ENCODE results near the gene APLP2. TPM values are rescaled to one million over a fixed set of nuclear protein-coding genes. Genes with fewer than 3 reads are reported as not detected.
A peak's percentile ranks its signal among the peaks of the same experiment; 100 is the strongest.

The APLP2 gene
- total RNA-seq, 1 donor from 2014 or later, result 770 TPM

DNA sequence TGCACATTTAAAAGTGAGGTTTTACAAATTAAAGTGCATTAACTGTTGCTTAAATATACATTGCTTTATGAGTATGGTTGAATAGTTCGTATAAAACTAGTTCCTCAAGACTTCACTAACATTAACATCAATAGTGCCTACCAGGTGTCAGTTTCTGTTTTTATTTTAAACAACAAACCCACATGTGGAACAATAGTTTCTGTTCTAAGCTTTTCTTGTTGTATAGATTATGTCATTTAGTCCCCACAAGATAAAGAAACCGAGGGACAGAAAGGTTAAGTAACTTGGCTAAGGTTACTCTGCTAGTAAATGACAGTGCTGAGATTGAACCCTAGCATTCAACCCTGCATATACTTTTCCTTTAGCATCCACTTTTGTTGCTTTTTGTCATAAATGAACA is 48.5 kb downstream of the APLP2 start:
- no peak for DNase-seq (ENCODE audit: low read depth in 2 of 2)

DNA sequence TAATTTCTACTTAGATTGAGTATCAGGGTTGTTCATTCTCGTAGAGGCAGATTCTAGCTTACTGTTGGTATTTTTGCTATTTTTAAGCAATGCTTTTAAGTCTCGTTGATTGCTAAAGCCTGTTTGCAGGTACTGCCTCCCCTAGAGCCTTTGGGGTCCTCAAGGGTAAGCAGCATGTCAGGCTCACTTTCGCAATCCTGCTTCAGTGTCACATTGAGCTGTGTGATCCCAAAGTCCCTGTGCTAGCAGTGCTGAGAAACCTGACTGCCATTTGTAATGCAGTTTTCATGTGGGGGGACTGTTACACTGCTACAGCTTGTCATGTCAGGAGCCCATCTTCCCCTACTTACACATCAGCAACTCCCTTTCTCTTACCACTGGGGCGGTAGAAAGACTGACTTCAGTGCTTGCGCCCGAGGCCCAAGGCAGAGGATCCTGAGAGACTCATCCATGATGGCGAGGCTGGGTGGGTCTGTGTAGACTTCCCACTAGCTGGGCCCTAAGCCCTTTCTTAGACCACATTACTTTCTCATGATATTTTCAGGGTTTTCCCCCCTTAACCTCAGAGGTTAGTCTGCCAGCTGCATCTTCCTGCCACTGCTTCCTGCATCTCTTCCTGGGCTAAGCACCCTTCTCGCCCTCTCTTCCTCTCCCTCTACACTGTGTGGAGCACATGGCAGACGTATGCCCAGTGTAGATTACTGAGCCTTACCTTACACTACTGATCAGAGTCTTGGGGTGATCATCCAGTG is 49.1 kb downstream of the APLP2 start:
- DNase-seq (ENCODE audit: low read depth in 2 of 2), result no peak

DNA sequence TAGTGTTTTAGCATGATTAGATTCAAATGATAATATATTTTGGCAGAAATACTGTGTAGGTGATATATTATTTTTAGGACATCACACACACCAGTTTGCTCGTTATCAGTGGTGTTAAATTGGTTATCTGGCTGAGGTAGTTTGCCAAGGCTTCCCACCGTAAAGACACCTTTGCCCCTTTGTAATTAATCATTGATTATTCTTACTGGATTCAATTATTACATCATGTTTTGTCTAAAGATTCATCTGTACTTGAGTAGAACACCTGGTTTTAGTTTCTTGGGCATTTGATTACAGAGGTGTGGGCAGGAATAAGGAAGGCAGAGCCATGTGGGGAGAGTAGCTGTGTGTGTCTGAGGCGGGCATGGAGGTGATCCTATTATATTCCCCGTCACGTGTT is 50.4 kb downstream of the APLP2 start:
- no peak for DNase-seq (ENCODE audit: low read depth in 2 of 2)

DNA sequence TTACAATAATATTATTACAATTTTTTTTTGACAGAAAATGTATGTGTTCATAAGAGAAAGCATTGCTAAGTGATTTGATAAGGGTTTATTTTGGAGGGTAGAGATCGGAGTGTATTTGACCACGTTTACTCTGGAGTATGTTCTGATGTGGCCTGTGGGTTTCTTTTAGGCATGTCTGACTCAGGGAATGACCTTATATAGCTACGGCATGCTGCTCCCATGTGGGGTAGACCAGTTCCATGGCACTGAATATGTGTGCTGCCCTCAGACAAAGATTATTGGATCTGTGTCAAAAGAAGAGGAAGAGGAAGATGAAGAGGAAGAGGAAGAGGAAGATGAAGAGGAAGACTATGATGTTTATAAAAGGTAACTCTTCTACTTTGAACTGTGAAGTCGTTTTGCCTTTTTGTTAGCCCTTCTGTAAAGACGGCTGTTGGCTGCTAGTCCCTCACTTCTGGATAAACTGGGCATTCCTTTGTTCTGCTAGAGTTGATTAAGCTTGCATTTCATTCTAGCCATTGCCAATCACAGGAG is 51.8 kb downstream of the APLP2 start:
- peak in 1 of 2 donors; percentile 53 for DNase-seq (ENCODE audit: low read depth in 2 of 2)

DNA sequence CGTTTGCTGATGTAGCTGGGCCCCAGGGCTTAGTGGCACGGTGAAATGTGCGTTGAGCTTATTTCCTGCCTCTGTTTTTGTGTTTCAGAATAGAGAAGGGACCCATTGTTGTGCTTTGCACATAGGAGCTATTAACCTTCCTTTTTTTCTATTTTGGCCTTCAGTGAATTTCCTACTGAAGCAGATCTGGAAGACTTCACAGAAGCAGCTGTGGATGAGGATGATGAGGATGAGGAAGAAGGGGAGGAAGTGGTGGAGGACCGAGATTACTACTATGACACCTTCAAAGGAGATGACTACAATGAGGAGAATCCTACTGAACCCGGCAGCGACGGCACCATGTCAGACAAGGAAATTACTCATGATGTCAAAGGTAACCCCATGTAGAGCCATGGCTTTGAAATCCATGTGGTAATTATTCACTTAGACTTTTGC is 52.5 kb downstream of the APLP2 start:
- DNase-seq (ENCODE audit: low read depth in 2 of 2), result peak; percentile 43 to 83

DNA sequence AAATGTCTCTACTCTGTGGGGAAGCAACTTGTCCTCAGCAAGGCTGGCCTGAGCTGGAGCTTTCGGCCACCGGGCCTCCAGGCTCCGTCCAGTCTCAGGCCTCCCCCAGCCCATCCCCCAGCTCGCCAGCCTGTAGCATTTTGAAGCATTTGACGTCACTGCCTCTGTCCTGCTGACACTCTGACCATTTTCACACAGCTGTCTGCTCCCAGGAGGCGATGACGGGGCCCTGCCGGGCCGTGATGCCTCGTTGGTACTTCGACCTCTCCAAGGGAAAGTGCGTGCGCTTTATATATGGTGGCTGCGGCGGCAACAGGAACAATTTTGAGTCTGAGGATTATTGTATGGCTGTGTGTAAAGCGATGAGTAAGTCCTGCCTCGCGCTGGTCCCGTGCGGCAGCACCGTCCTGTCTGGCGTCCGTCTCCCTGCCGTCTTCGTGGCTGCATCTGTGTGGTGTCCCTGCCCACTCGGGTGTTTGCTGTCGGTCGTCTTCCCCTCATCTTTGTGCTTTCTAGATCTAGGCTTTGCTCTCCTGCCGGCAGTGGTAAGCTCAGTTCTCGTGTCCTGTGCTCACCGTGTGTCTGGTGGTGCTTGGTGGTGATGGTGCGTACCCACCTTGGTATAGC is 53.8 kb downstream of the APLP2 start:
- DNase-seq (ENCODE audit: low read depth in 2 of 2), result no peak

DNA sequence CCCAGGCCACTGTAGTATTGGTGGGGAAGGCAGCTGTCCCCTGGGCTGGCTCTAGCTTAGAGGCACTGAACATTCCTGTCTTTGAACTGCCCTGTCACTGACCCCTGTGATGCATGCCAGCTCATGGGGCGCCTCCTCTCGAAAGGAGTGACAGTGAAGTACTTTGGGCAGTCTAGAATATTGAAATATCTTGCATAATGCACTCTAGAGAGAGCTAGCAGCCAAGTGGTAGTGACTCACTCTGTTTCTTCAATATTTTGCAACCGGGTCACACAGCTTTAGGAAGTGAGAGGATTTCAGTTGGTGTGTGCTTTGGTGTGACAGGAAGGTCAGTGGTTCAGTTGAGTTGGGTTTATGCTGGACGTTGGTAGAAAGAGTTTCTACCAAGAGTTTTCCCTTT is 54.4 kb downstream of the APLP2 start:
- peak; percentile 78 to 82 for DNase-seq (ENCODE audit: low read depth in 2 of 2)

DNA sequence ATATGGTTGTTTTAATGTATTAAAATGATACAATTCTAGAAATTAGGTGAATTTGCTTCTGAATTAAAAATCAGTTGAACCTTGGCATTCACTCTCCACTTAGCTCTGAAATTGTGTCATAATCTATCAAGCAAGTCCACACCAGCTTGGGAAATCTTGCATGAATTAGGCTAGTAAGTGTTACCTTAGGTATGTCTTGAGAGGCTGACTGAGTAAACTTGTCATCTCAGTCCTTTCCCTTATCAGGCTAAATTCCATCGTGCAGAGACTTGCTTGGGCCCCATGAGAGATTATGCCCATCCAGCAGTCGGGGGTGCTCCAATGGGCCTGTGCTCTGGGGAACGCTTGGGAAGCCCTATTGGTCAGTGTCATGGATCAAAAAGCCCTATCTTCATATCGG is 55.9 kb downstream of the APLP2 start:
- no peak for DNase-seq (ENCODE audit: low read depth in 2 of 2)

DNA sequence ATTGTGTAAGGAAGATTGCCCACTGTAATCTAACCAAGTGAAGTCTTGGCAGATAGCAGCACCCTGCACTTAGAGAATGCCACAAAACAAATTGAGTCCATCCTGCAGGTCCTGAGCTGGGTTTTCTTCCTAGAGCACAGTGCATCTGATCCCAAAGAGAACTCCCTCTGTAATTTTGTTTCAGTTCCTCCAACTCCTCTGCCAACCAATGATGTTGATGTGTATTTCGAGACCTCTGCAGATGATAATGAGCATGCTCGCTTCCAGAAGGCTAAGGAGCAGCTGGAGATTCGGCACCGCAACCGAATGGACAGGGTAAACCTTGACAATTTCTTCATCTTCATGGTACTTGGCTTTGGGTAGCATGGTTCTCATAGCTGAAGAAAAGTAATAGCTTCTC is 56.8 kb downstream of the APLP2 start:
- no peak for DNase-seq (ENCODE audit: low read depth in 2 of 2)

DNA sequence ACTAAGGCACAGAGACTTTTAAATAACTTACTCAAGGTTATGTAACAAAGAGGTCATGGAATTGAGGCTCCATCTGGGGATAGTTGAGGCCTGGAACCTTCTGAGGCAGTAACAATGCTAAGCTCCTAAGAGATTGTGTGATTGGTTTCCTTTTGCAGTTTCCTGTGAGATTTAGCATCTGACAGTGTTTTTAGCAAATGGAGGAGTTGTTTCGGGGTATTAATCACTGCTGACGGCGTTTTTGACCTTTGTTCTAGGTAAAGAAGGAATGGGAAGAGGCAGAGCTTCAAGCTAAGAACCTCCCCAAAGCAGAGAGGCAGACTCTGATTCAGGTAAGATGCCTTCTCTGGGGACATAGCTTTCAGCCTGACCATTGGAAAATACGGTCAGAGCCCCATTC is 57.8 kb downstream of the APLP2 start:
- DNase-seq (ENCODE audit: low read depth in 2 of 2), result no peak

DNA sequence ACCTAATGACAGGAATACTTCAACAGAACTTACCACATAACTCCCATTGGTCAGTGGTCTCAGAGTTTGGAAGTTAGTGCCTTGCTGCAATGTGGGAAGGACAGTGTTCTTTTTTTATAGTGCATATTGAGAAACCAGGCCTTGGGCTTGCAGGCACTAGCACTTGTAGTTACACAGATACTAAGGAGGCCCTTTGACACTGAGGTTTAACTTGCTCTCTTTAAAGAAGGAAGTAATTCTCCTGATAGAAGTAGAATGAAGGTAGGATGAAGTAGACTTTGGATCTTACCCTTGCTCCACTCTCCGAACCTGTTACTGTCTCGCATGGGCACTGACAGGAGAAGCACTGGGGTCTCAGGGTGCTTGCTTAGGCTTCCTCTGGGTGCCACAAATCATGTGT is 58.9 kb downstream of the APLP2 start:
- DNase-seq (ENCODE audit: low read depth in 2 of 2), result no peak

DNA sequence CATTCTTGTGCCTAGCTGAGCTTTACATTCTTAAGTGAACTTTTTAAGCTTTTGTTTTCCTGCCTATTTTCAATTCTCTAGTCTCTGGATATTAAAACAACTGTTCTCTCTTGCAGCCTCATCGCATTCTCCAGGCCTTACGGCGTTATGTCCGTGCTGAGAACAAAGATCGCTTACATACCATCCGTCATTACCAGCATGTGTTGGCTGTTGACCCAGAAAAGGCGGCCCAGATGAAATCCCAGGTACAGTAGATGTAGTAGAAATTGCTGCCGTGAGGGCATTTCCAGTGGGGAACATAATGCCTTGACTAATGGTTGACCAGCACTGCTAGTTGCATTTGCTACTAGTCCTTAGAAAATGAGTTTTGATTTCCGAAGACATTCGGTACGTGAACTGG is 60.2 kb downstream of the APLP2 start:
- no peak for DNase-seq (ENCODE audit: low read depth in 2 of 2)

DNA sequence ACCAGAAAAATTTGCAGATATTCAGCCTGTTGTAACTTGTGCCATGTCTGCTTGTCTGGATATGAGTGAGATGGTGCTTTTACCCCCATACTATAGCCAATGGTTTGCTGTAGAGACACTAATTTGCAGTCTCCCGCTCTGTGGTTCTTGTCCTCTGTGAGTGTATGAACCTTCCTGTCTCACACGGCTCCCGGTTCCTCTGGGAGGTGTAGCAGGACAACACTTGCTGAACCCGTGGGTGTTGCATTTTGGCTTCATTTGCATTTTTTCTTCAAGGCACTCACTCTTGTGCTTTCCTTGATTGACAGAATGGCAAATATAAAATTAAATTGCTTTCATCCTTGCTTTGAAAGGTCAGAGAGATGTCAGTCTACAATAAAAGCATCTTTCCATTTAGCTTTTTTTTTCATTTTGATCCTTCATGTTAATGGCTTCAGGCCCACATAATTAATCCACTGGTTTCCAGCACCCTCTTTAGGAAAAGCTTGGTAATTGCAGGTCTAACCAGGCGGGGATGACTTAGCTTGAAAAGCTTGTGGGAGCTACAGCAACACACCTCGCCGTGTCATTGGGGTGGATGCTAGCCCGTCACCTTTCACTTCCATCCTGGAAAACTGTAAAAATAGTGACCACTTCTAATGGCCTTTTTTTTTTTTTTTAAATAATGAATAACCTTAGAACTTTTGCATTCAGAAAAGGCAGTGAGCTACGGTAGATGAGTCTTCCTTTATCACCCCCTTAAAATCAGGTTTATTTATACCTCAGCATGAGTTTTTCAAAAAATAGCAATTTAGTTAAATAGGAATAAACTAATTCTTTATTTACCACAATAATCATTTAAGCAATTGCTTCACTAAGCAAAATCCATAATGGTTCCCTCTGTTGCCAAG is 62.5 kb downstream of the APLP2 start:
- peak; percentile 65 to 77 for DNase-seq (ENCODE audit: low read depth in 2 of 2)

DNA sequence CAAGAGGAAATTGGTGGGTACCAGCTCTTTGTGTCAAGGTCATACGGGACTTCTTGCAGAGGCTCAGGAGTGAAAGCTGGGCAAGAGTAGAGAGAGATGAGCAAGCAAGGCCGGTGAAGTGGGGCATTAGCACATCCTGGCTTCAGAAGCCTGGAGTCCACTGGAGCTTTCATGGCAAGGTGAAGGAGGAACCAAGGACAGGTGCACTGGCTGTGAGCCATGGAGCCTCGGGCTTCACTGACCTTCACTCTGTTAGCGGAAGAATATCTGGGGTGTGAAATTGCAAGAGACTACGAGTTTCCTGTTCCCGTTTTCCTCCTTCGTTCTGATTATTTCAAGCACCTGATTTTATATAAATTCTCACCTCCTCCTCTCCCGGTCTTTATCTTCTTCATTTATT is 64.0 kb downstream of the APLP2 start:
- no peak for DNase-seq (ENCODE audit: low read depth in 2 of 2)

DNA sequence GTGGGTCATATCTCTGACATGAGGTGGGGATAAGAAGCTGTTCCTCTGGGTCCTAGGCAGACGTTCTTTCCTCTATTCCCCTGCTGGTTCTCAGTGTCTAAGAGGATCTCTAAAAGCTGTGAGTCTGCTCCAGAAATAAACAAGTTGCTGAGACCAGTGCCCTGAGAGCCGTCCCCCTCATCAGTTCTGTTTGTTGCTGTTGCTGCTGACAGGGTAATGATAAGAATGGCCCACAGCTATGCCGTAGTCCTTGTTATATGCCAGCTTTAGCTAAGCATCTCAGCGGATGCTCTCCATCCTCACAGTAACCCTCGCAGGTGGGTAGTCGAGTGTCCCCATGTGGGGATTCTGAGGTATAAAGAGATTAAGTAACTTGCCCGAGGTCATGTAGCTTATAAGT is 66.4 kb downstream of the APLP2 start:
- DNase-seq (ENCODE audit: low read depth in 2 of 2), result no peak

DNA sequence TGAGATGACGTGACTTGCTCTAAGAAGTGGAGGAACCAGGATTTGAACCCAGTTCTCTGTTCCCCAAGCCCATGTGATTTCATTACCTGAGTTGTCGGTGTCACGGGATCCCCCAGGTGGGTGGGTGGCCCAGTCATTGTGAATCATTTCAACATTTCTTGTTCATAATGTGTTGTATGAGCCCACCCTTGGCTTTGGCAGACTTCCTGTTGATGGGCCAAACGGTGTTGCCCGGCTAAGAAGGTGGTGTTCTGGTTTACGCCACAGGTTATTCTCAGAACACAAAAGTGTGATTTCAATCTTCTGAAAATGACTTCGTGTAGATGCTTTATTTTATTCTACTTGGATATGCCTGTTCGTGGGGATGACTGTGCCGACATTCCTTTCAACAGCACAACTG is 68.3 kb downstream of the APLP2 start:
- no peak for DNase-seq (ENCODE audit: low read depth in 2 of 2)

DNA sequence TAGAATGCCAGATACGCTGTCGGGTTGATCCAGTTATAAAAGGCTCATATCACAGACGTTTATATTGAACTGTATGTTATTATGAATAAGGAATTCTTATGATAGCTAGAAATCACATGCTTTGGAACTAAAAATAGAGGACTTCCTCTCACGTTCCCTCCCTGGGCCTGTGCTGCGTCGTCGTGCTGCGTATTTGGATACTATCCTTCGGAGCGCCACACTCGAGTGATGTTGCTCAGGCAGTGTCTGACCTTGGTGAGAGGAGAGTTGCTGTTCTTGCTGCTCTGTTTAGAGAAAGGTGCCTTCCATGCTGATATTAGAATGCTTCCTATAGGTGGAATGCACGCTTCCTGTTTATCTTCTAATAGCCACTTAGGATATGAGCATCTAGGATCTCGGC is 69.7 kb downstream of the APLP2 start:
- DNase-seq (ENCODE audit: low read depth in 2 of 2), result no peak

DNA sequence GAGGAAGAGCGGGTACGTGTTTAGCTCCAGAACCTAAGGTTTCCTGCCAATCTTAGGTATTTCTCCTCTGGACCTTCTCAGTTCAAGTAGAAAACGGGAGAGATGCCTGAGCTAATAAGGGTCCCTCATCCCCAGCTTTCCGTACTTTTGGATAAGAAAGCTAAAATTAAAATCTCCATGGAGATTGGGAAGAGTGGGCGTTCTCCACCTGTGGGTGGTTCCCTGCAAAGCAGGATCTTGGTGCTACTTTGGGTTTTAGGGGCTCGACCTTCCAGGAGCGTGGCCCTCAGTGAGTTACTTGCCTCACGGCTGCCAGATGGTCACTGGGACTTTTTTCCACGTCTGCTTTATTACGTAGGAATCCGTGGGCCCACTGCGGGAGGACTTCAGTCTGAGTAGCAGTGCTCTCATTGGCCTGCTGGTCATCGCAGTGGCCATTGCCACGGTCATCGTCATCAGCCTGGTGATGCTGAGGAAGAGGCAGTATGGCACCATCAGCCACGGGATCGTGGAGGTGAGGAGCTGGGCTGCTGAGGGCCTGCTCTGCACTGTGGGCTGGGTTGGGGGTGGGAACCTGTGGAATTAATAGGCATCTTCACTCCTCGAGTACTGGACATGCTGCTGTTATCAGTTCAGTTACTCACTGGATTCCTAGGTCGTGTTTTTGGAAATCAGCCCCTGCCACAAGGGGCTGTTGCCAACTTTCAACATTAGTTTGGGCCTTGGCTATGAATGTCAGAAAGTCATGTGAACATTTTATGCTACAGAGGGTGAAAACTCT is 72.1 kb downstream of the APLP2 start:
- DNase-seq (ENCODE audit: low read depth in 2 of 2), result no peak

DNA sequence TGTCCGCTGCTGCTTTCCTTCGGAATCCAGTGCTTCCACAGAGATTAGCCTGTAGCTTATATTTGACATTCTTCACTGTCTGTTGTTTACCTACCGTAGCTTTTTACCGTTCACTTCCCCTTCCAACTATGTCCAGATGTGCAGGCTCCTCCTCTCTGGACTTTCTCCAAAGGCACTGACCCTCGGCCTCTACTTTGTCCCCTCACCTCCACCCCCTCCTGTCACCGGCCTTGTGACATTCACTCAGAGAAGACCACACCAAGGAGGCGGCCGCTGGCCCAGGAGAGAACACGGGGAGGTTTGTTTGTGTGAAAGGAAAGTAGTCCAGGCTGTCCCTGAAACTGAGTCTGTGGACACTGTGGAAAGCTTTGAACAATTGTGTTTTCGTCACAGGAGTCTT is 74.4 kb downstream of the APLP2 start:
- no peak for DNase-seq (ENCODE audit: low read depth in 2 of 2)

DNA sequence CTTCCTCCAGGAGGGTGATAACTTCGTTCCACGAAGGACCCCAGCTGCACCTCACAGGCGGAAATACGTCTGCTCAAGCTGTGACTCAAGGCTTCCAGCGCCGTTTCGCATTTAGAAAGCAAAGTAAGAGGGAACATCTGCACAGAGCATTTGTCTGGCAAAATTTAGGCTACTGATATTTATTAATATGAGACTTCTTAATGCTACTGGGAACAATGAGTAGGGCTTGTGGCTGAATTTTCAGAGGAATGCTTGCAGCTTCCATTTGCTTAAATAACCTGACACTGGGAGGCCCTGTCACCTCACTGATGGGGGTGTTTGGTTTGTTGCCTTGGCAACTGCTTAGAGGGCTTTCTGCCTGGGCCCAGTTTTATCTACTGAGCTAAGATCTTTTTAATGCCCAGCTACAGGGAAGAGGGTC is 75.2 kb downstream of the APLP2 start:
- no peak for DNase-seq (ENCODE audit: low read depth in 2 of 2)

DNA sequence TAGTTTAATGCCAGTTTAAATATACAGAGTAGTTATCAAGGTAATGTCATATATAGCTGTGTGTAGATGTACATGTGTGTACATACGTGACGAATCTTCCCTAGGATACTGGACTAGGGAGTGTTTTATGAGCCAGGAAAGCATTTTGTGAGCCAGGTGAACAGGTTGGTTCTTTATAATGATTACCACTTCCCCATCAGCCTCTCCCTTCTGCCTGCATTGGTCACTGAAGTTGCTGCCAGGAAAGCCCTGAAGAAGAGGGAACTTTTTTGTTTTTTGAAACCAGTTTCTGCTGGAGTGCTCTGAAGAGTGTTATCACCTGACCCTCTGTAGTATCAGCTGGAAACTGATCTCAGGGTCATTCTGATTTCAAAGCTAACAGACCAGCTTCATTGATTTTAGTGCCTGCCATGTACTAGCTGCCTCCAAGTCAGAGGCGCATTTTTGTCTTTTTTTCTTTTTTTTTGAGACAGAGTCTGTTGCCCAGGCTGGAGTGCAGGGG is 75.7 kb downstream of the APLP2 start:
- DNase-seq (ENCODE audit: low read depth in 2 of 2), result no peak
